Tongue (tissue), 2 donors: Measurements from ENCODE around the gene CD8B2. TPM values are rescaled to one million over a fixed set of nuclear protein-coding genes. Genes with fewer than 3 reads are reported as not detected.
A peak's percentile ranks its signal among the peaks of the same experiment; 100 is the strongest.
"Not testable (repeated sequence)": the region's sequence is repeated elsewhere in the genome, so short reads cannot be mapped to it uniquely, and the experiment has no call there.

Source experiments
- DNase-seq: peaks from one replicate; pipeline ENCODE4 v3.0.0-alpha.2; 2015
- total RNA-seq: library from RNA; depleted of rRNA; stranded (reverse); fragments of >200 nt; gene quantifications from one replicate; pipeline ENCODE4 v1.2.3, GENCODE V29; 2014

CD8B2 gene
- total RNA-seq, 1 donor from 2014 or later = not detected

DNA sequence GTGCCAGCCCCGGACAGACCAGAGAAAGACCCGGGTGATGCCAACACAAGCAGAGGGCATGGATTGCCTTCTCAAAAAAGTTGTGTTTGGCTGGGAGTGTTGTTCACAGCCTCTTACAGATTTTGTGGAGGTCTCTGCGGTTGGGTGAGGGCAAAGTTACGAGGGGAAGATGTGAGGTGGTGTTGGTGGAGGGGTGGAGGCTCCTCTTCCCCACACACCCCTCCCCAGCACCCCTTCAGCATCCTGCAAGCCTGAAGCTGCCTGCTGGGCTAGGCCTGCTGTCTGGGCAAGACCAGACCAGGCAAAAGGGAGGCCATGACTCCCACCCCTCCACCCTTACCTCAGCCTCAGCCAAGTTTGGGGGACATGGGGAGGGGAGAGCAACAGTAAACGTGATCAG lies 26.2 kb downstream of the CD8B2 start:
- not testable (repeated sequence) for DNase-seq

DNA sequence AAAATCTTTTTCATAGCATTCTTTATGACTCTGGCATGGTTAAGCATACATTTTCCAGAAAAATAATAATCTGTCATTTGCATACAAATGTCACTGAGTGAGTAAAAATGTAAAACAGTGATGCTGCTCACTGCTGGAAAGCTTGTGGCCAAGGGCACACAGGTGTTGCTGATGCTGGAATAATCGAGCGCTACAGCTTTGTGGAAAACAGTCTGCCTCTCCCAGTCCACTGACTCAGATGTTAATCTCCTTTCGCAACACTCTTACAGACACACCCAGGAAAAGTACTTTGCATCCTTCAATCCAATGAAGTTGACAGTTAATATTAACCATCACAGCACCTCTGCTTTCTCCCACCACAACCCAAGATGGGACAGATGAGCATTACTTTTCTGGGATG lies 27.7 kb downstream of the CD8B2 start:
- DNase-seq = not testable (repeated sequence)

DNA sequence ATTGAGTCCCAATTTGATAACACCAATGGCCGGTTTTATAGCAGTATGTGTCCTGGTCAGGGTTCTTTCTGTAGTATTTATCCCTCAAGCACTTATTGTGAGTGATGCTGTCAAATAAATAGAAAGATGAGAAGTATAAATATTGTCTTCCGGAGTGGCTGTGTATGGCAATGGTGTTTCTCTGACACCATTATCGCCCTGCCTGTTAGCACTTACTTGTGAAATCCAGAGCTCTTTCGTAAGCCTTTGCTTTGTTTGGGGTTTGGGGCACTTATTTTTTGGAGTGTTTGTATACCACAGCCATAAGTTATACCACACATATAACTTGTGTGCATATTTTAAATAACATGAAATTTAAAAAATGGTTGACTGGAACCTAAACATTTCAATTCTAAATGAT lies 29.3 kb downstream of the CD8B2 start:
- DNase-seq = no peak

DNA sequence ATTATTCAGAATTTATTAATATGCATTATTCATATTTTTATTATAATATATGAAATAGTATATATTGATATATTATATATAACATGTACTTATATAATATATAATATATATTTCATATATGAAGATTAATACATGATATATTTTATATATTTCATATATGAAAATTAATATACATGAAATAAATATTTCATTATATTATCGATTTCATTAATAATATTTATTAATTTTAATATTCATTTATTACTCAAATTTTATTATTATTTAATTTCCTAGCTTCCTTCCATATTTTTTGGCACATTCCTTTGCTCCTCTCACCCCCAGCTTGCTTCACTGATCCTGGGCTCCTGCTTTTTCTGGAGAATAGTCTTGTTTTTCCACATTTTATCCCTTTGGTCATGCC lies 29.7 kb downstream of the CD8B2 start:
- DNase-seq = no peak

DNA sequence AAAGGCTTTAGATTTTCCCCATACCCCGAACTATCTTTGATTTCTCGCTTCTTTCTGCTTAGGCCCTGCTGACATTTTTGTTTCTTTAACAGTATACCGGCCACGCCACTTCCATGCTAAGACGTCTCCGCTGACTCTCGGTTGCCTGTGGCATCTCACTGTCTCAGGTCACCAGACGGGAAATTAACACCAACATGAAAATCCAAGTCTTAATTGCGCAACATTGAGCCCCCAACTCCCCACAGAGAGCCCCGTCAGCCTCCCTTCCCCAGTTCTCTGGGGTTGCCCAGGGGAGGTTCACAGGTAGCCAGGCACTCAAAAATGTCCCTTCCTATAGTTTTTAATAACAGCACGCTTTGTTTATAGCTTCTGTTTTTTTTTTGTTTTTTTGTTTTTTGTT lies 30.2 kb downstream of the CD8B2 start:
- DNase-seq = no peak

DNA sequence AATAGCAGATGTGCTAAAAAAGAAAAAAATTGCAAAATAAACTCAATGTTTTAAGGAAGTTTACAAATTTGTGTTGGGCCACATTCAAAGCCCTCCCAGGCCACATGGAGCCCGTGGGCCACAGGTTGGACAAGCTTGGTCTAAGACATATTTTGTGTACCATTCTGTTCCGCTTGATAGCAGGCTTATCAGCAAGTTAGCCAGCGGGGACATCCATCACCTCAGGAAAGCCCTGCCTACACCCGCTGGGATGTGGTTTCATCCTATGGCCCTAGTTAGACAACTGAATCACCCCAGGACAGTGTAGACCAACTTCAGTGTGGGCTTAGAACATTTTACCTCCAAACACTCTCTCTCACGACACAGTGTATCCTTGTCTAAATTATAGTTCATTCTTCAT lies 32.6 kb downstream of the CD8B2 start:
- no peak for DNase-seq

DNA sequence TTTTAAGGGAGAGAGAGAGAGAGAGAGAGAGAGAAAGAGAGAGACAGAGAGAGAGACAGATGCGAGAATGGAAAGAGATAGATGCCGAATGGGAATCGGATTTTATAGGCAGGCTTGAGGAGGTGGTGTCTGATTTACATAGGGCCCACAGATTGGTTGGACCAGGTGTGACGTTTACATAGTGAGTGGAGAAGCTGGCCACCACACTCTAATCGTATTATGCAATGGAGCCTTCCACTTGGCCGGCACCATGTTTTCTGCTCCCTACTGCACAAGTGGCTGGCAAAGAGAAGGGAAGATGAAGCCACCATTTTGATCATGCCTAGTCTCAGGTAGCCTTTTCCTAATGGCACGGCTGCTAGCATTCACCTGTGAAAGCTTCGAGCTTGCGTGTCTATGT lies 33.9 kb downstream of the CD8B2 start:
- DNase-seq = no peak

DNA sequence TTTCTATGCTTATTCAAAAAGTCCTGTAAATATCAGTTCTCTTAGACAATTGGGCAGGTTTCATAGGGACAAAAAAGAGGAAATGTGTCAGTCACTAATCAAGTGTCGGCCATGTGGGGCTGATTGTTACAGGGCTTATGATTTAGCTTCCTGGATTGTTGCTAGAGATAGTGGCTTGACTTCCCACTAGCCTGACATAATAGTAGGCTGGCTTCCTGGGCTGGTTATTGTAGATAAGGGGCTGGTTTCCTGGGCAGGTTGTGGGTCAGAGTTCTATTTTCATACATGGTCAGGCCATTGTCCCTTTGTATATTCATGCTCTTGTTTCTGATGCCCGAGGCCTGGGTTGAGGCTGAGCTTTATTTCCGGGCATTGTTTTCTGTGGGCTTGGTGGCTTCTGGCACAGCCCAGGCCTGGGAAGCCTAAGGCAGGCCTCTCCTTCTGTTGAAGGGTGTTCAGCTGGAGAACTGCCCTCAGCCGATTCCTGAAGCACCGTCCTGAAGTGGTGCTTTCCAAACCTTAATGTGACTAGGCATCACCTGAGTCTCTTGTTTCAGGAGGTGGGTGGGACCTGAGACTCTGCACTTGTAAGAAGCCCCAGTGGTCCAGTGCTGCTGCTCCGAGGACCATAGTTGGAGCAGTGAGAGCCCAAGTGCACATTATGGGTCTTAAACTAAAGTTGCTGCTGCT lies 37.0 kb downstream of the CD8B2 start:
- DNase-seq = no peak

DNA sequence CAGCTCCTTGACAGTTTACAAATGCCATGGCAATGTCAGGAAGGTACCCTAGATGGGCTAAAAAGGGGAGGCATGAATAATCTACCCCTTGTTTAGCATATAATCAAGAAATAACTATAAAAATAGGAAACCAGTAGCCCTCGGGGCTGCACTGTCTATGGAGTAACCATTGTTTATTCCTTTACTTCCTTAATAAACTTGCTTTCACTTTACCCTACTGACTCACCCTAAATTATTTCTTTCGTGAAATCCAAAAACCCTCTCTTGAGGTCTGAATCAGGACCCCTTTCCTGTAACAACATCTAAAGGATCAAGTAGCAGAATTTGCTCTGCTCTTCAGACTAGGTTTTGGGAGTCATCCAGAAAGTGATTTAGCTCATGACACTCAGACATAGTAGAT lies 43.7 kb downstream of the CD8B2 start:
- DNase-seq = no peak

DNA sequence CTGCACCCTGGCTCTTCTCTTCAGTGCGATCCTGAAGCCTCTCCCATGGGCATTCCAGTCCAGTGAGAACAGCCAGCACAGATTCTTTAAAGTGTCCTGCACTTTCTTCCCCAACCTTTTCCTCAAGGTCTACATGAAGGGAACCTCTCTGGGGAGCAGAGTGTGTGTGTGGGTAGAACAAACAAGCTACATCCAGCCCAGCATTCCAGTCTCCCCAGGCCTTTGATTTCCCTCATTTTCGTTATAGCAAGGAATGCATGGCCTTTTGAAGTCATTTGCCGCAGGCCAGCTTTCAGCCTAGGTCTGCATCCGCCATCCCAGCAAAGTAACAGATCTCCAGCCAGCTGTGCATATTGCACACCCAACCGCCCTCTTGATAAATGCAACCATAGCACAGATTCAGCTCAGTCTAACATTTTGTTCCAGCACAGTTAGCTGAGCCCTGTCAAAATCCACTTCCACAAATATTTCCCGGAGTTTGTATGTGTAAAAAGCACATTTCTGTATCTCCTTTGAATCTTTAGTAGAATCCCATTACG lies 44.6 kb downstream of the CD8B2 start:
- no peak for DNase-seq

DNA sequence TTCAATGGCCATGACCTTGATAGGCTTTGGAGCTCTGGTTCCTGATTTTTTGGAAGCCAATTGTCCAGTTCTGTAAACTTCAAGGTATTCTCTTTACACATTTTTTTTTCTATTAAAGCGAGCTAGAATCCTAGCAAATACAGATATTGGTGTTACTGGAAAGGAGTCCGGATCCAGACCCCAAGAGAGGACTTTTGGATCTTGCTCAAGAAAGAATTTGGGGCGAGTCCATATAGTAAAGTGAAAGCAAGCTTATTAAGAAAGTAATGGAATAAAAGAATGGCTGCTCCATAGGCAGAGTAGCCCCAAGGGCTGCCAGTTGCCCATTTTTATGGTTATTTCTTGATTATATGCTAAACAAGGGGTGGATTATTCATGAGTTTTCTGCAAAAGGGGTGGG lies 45.1 kb downstream of the CD8B2 start:
- no peak for DNase-seq

DNA sequence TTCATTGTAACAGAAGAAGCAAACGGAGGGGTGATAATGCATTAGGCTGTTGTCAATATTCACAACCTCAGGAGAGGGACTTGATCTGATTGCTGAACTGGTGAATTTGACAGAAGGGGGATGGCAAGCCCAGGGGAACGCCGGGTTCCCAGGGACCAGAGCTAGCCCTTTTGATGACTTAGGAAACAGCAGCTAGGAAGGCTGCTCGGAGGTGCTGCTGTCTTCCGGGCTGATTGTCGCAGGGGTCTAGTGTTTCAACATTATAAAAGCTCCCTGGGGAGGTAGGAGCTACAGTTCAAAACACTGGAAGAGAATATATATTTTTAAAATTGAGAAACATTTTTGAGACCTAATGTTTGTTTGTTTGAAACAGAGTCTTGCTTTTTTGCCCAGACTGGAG lies 47.3 kb downstream of the CD8B2 start:
- DNase-seq = no peak

DNA sequence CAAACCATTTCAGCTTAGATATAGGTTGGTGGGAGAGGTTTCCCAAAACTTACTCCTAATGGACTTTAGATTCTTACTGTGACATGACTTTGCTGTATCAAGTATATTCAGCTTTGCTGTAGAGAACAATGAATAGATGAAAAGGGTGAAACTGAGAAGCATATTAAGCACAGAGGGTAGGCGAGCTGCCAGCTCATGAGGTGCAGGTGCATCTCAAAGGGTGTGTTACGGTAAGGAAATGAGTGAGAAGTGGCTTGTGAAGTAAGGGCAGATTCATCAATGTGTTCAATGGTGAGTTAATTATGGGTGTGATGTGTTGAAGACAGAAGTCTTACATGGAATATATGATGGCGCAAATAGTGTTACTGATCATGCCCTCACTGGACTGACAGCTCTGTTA lies 49.3 kb downstream of the CD8B2 start:
- DNase-seq = no peak

DNA sequence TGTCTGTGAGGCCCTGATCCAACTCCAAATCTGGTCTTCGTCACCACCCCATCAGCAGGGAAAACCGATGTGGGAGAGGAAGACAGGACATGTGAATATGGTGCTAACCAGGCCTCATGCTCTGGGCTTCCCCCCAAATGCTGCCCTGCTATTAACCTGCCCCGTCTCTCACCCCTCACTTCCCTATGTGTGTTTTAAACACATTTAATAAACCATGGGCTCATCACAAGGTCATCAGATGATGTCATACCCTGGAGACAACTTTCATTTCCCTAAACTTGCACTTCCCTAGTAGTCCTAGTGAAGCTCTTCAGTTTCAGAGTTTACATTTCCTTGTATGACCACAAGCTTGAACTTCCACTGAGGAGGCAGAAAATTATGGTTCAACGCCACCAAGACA lies 49.9 kb downstream of the CD8B2 start:
- DNase-seq = peak; percentile 29

DNA sequence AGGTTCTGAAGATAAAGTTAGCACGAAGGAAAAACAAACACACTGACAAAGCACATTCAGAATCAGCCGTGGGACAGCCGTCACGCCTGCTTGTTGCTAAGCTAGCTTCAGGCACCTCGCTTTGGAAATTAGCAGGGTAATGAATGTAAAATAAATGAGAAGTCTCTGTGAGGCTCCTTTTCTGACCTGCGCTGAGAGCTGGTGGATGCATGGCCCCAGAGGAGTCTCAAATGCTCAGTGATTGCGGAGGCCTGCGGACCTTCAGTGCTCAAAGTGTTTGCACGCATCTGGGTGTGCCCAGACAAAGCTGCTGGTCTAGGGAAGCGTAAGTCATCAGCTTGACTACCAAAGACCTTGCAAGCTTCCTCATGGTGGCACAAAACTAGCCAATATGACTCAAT lies 50.6 kb downstream of the CD8B2 start:
- no peak for DNase-seq

DNA sequence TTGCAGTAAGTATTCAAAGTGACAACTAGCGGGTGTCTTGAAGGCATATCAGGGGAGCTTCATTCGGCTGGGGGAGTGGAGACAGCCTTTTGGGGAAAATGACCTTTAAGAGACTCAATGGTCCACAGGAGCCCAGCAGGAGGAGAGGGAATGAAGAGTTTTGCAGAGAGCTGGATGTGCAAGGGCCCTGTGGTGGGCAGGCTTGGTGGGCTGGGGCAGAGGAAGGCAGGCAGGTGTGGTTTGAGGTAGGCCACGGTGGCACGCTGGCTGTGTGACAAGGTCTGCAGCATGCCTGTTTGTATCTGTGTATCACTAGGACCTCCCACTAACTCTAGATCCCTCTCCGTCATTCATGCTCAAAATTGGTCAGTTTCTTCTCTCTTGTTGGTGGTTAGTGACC lies 53.7 kb downstream of the CD8B2 start:
- no peak for DNase-seq

DNA sequence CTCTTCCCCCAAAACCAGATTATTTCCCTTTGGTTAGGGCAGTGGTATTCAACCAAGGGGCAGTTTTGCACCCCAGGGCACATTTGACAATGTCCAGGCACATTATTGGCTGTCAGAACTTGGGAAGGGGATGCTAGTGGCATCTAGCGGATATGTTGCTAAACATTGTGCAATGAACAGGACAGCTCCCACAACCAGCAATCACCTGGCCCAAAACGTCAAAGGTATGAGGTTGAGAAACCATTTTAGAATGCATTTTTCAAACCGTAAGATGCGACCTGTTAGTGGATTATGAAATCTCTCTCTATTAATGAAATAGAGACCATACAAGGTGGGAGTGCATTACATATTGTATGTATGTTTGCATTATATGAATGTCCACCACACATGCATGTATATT lies 54.2 kb downstream of the CD8B2 start:
- DNase-seq = no peak

DNA sequence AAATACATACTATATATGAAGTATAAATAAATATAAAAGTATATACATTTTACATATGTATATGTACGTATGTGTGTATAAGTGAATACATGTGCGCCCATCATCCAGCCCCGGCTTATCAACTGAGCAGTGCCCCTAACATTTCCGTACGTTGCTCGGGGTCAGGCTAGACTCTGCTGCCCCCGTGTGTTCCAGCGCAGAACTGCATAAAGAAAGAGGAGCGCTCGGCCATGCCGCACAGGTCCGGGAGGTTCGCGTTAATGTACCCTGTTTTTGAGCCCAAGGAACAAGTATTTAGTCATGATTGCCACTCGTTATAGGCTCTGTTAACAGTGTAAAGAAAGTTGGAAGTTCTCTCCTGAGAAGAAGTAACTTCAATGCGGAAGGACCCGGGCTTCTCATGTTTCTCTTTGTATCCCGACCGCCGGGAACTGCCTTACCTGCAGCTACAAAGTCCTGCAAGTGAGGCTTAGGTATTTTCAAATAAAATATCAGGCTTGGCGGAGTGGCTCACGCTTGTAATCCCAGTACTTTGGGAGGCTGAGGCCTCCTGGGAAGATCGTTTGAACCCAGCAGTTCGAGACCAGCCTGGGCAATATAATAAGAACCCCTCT lies 55.7 kb downstream of the CD8B2 start:
- DNase-seq = peak; percentile 88

DNA sequence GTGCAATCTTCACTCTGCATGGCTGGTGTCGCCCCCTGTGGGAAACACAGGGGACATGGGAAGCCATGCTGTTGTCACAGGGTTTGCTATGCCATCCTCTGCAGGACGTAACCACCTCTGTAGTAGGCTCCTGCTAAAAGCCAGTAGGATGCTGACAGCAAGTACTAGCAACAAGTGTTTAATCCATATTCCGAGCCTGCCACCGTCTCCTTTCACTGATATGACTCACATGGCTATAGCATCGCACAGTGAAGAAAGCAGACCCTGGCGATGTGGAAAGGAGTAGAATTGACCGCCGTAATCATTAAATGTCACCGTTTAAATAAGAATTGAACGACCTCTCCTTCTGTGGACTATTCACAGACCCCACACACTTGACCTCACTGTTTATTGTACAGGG lies 57.8 kb downstream of the CD8B2 start:
- DNase-seq = no peak

DNA sequence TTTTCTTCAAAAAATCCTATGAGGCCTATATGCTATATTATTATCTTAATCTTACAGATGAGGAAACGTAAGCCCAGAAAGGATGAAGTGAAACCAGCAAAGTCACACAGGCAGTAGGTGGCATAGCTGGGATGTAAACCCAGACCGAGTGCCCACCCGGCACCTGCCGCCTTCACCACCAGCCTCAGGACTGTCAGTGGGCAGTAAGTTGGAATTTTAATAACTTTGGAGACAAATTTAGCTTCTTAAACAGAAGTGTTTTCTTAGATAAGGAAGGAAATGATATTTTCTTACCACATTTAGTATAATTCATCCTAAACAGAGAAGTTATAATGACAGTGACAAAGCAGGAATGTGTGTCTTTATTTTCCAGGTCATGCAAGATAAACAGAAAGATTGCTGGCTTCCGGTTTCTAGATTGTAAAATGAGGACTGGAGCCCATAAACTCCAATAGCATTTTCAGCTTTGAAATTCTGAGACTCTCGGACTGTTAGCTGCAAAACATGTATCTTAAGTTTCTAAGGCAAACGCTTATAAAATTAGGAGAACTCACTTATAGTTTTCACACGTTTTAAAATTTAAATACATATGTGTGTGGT lies 59.3 kb downstream of the CD8B2 start:
- DNase-seq = no peak

DNA sequence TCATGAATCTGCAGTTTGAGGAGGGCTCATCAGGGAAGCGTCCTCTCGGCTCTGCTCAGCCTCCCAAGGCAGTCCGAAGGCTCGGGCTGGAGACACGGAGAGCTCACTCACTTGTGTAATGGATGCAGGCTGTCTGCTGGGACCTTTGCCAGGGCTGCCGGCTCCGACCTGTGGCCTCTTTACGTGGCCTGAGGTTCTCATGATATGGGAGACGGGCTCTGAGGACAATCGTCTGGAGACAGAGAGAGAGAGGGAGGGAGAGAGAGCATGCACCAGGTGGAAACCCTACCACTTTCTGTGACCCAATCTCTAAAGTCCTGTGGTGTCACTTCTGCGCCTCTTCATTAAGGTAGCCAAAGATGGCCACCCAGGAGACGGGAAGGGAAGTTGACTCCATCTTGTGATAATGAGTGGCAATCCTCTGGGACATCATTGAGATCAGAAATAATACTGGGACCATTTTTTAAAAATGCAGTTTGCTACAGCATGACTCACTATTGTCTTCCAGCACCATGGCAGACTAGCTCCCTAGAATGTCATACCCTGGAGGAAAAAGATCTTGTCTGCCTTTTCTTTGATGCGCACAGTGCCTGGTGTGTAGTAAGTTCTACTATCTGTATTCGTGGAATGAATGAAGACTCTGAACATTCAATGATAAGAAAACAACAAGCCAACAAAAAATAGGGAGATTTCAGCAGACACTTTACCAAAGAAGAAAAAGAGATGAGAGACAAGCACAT lies 60.2 kb downstream of the CD8B2 start:
- DNase-seq = no peak

DNA sequence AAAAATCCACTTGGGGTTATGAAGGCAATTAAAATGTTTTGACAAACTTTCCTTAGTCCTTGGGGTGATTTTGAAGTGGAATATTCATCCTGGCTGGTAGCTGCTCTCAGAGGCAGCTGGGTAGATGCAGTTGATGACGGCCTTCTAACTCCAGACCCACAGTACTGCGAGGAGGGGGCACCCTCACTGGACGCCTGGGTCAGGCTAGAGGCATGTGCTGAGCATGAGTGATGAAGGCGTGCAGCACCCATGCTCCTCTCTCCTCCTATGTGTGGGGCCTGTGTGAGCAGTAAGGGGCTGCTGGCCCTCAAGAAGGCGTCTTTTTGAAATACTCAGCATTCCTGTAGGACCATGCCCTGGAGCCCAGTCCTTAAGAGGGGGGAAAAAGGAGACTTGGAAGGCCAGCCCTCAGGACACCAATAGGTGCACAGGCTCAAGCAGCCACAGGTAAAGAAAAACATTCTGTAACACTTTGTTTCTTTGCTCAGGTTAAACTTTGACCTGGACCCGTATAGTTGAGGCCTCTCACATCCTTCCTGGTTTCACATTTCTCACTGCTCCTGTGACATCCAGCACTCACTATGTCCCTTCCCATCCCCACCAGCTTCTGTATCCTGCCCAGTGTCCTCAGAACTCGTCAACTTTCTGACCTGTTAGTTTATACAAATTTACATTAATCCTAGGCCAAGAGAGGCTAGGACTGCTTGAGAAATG lies 64.4 kb downstream of the CD8B2 start:
- no peak for DNase-seq
